Thyroid gland (tissue), 4 donors: ENCODE data around the gene KRTAP10-9.

ENCODE experiments used
- CTCF ChIP-seq, 6 experiments: fragments of 200-600 bp in 3 of 6; fragments of 450-650 bp in 3 of 6; sonication (generic) in 3 of 6; IDR thresholded peaks; one replicate each; pipeline ENCODE4 v1.5.1; 2016 to 2019; ENCODE audit warnings: antibody characterized with exemption in 6 of 6, mild to moderate bottlenecking in 2 of 6, inconsistent platforms in 1 of 6, moderate library complexity in 1 of 6
- POLR2A ChIP-seq, 2 donors: fragments of 450-650 bp; IDR thresholded peaks; one replicate each; pipeline ENCODE4 v1.6.1; 2017; ENCODE audit warnings: antibody characterized with exemption in 2 of 2, mild to moderate bottlenecking in 2 of 2, moderate library complexity in 1 of 2

- TF ChIP-seq CTCF (IDR thresholded peaks at IDR 0.05) (no peak), POLR2A (IDR thresholded peaks at IDR 0.05) (no peak)
Measured at GRCh38 chr21:44612669-44613229, 14.1 kb upstream of the KRTAP10-9 start.
